ENCODE results near the gene SLCO3A1. TPM values are rescaled to one million over a fixed set of nuclear protein-coding genes. Genes with fewer than 3 reads are reported as not detected.

SLCO3A1 gene
- total RNA-seq, 3 donors from 2014 or later, result 8.5 to 14.1 (median 13.6) TPM

DNA sequence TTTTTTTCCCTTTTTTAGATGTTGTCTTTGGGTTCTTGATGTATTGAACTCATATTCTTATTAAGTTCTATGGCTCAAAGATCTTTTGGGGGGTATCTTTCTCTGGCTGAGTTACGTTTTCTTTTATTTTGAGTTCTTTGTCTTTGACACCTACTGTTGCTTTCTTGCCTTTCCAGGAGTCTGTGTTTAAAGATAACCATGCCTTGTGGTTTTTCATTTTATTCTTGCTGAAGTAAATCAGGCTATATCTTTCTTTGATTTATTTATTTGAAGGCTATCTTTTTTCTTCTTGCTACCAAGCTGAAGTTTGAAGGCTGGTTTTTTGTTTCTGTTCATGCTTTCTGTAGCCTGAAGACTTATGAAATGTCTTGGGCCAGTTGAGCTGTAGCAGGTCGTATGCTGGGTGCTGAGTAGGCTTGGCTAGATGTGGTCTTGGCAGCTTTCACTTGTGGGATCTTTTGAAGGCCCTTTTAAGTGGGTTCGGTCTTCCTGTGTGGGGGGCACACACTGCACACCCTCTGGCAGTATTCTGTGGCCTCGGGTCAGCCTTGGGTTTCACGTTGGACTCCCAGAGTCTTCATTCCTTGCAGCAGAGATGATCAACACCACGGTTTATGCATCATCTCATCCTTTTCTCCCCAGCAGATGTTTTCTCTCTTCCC lies 17.5 kb downstream of the SLCO3A1 start:
- Histone ChIP-seq H3K4me1 (peaks cover 5 to 12% of the 10 kb centered on the region in 2 donors), H3K4me3 (no peak overlapping the region), H3K36me3 (no peaks in the 10 kb centered on the region), H3K27me3 (no peaks in the 10 kb centered on the region), H3K27ac (no peak overlapping the region), H3K9me3 (no peaks in the 10 kb centered on the region)
- intact Hi-C loops (cut with DNase I; ENCODE audit: low total_unique reads), result no loop called here
- TF ChIP-seq POLR2A (IDR thresholded peaks at IDR 0.05), result no peak
- TF ChIP-seq POLR2AphosphoS5 (IDR thresholded peaks at IDR 0.05), result no peak
- TF ChIP-seq, protein P1, sequence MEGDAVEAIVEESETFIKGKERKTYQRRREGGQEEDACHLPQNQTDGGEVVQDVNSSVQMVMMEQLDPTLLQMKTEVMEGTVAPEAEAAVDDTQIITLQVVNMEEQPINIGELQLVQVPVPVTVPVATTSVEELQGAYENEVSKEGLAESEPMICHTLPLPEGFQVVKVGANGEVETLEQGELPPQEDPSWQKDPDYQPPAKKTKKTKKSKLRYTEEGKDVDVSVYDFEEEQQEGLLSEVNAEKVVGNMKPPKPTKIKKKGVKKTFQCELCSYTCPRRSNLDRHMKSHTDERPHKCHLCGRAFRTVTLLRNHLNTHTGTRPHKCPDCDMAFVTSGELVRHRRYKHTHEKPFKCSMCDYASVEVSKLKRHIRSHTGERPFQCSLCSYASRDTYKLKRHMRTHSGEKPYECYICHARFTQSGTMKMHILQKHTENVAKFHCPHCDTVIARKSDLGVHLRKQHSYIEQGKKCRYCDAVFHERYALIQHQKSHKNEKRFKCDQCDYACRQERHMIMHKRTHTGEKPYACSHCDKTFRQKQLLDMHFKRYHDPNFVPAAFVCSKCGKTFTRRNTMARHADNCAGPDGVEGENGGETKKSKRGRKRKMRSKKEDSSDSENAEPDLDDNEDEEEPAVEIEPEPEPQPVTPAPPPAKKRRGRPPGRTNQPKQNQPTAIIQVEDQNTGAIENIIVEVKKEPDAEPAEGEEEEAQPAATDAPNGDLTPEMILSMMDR (IDR thresholded peaks at IDR 0.05), result no peak
- DNase-seq (ENCODE audit: low spot score in 2 of 2), result no peak

DNA sequence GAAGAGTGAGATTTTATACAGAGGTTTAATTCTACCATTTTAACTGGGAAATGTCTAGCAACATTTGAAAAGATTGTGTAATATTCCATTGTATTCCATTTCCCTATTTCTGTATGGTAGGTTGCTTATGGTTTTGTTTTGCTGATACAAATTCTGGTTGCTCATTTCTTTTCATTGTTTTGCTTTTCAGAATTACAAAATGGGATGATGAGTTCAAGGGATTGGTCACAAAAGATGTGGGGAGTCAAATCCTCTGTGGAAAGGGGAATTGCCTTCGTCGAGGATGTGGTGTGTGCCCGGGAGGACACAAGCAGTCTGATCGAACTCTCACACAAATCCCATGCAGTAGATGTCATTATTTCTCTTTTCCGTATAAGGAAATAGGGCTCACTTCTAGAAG lies 18.3 kb downstream of the SLCO3A1 start:
- no peak overlapping the region for H3K27ac ChIP-seq
- DNase-seq (ENCODE audit: low spot score in 2 of 2), result no peak
- no peaks in the 10 kb centered on the region for H3K27me3 ChIP-seq
- H3K36me3 ChIP-seq, result no peaks in the 10 kb centered on the region
- no peaks in the 10 kb centered on the region for H3K9me3 ChIP-seq
- intact Hi-C loops (cut with DNase I; ENCODE audit: low total_unique reads), result no loop called here
- TF ChIP-seq, protein P1 (IDR thresholded peaks at IDR 0.05), result no peak
- H3K4me1 ChIP-seq, result peaks cover 2 to 6% of the 10 kb centered on the region in 2 donors
- no peak overlapping the region for H3K4me3 ChIP-seq

DNA sequence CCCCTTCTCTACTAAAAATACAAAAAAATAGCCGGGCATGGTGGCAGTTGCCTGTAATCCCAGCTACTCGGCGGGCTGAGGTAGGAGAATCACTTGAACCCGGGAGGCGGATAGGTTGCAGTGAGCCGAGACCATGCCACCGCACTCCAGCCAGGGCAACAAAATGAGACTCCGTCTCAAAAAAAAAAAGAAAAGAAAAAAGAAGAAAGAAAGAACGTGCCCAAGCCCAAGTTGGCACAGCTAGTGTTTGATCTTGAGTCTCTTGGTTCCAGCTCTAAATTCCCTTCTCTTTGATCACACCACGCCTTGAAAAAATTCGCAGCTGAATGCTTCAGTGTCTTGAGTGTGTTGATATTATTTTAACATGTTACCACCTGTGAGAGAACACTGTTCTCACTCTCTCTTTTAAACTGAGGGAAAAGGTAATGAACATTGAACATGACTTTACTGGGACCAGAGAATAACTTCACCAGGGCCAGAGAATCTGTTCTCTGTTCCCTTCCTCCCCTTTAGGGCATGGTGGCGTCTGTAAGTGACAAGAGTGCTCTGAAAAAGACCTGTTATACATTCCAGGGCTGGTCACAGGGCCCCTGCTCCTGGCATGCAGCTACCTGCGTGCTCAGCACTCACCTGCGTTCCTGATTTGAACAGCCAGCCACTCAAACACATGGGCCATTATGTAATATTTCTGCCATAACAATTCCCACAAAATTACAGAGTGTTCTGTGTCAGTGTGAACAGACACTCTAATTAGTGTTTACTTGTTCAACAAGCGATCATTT lies 19.0 kb downstream of the SLCO3A1 start:
- H3K36me3 ChIP-seq, result no peaks in the 10 kb centered on the region
- no peak for TF ChIP-seq POLR2A (IDR thresholded peaks at IDR 0.05)
- TF ChIP-seq, protein P1 (IDR thresholded peaks at IDR 0.05), result no peak
- TF ChIP-seq POLR2AphosphoS5 (IDR thresholded peaks at IDR 0.05), result no peak
- DNase-seq (ENCODE audit: low spot score in 2 of 2), result peak in 1 of 2 donors; percentile 85
- H3K4me3 ChIP-seq, result no peak overlapping the region
- peak overlapping the region; percentile 65 to 69 for H3K27ac ChIP-seq
- H3K4me1 ChIP-seq, result peaks cover 0 to 2% of the 10 kb centered on the region in 2 donors
- no peaks in the 10 kb centered on the region for H3K27me3 ChIP-seq
- H3K9me3 ChIP-seq, result no peaks in the 10 kb centered on the region
- intact Hi-C loops (cut with DNase I; ENCODE audit: low total_unique reads), result no loop called here

DNA sequence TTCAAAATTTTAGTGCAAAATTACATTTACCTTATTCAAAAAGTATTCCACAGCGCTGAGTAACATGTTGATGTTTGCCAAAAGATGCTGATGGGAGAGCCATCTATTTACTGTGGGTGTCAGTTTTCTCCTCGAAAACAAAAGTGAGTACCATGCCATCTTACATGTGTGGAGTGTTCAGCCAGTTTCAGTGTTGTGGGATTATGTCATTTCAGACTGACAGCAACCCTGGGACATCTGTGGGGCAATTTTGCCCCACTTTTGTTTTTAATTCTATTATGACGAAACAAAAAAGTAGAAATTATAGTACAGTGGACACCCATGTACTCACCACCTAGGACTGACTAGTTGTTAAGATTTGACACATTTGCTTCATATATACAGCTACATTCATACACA lies 19.6 kb downstream of the SLCO3A1 start:
- intact Hi-C loops (cut with DNase I; ENCODE audit: low total_unique reads), result no loop called here
- Histone ChIP-seq H3K4me3 (no peak overlapping the region), H3K27ac (peak overlapping the region; percentile 65 to 69), H3K9me3 (no peaks in the 10 kb centered on the region), H3K27me3 (no peaks in the 10 kb centered on the region), H3K36me3 (no peaks in the 10 kb centered on the region), H3K4me1 (no peaks in the 10 kb centered on the region)
- DNase-seq (ENCODE audit: low spot score in 2 of 2), result no peak
- TF ChIP-seq POLR2A (IDR thresholded peaks at IDR 0.05) (no peak), POLR2AphosphoS5 (IDR thresholded peaks at IDR 0.05) (no peak)
- TF ChIP-seq, protein P1 (IDR thresholded peaks at IDR 0.05), result no peak

DNA sequence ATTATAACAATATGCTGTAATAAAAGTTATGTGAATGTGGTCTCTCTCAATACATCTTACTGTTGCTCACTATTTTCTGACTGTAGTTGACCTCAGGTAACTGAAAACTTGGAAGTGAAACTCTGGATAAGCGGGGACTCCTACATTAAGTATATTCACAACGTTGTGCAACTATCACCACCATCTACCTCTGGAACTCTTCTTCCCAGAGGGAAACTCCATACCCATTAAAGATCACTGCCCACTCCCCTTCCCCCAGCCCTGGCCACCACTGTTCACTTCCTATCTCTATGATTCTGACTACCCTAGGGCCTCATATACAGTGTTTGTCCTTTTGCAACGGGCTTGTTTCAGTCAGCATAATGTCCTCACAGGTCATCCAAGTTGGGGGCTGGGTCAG lies 20.7 kb downstream of the SLCO3A1 start:
- no peak overlapping the region for H3K27ac ChIP-seq
- no peaks in the 10 kb centered on the region for H3K27me3 ChIP-seq

More for the DNA sequence above, 20.7 kb downstream of the SLCO3A1 start:
- Histone ChIP-seq H3K9me3 (no peaks in the 10 kb centered on the region), H3K36me3 (no peaks in the 10 kb centered on the region), H3K4me3 (no peak overlapping the region), H3K4me1 (no peaks in the 10 kb centered on the region)
- intact Hi-C loops (cut with DNase I; ENCODE audit: low total_unique reads), result no loop called here
- TF ChIP-seq POLR2AphosphoS5 (IDR thresholded peaks at IDR 0.05) (no peak), POLR2A (IDR thresholded peaks at IDR 0.05) (no peak)
- TF ChIP-seq, protein P1 (IDR thresholded peaks at IDR 0.05), result no peak
- DNase-seq (ENCODE audit: low spot score in 2 of 2), result no peak
